PFSK-1 (cell line): ENCODE data around the gene KRT71.

Source experiments
- POLR2AphosphoS5 ChIP-seq: IDR thresholded peaks from 2 replicates; pipeline ENCODE4 v1.6.1; 2012; ENCODE audit warnings: low read depth, mild to moderate bottlenecking, control low read depth, low read length, moderate library complexity
- REST ChIP-seq, 2 experiments: IDR thresholded peaks; 2 replicates each; pipeline versions ENCODE4 v1.6.1 to v1.8.0; 2011 to 2012; ENCODE audit warnings: low read depth in 2 of 2, low read length in 2 of 2, control low read depth in 1 of 2, inconsistent platforms in 1 of 2, mild to moderate bottlenecking in 1 of 2, moderate library complexity in 1 of 2; ENCODE audit not compliant: insufficient read depth in 1 of 2

- TF ChIP-seq POLR2AphosphoS5 = no peak
- no peak for TF ChIP-seq REST (IDR thresholded peaks at IDR 0.05; ENCODE audit: insufficient read depth in 1 of 2, low read depth in 2 of 2, low read length in 2 of 2)
These were observed 47.1 kb upstream of the KRT71 start for GRCh38 chr12:52600071-52600470.
